HEK293T (cell line): Measurements from ENCODE around the gene NFYC.

Experiments
- CTCF ChIA-PET: fragments of 350-600 bp; formaldehyde crosslinking; extraction: SDS; loops from one replicate; lab custom pipeline; 2021; ENCODE audit warnings: antibody characterized with exemption, inconsistent platforms; lab: Yijun Ruan, JAX
- POLR2A ChIA-PET: fragments of 350-600 bp; formaldehyde crosslinking; extraction: SDS; loops from one replicate; lab custom pipeline; 2020; ENCODE audit warnings: antibody characterized with exemption, inconsistent platforms; lab: Yijun Ruan, JAX
- DNase-seq: peaks from one replicate; pipeline ENCODE4 v3.0.0; 2012; ENCODE audit warnings: mixed read lengths; ENCODE audit errors: extremely low spot score
- ARNT ChIP-seq: fragments of 450-650 bp; IDR thresholded peaks from 2 replicates; pipeline ENCODE4 v1.6.1; 2017; ENCODE audit warnings: mild to moderate bottlenecking
- BHLHE40 ChIP-seq: fragments of 450-650 bp; IDR thresholded peaks from 2 replicates; pipeline ENCODE4 v1.6.1; 2016; ENCODE audit warnings: mild to moderate bottlenecking, moderate library complexity, borderline replicate concordance
- CTBP1 ChIP-seq: fragments of 450-650 bp; IDR thresholded peaks from 2 replicates; pipeline ENCODE4 v1.6.1; 2016; ENCODE audit warnings: borderline replicate concordance
- ELF4 ChIP-seq: fragments of 450-650 bp; IDR thresholded peaks from 2 replicates; pipeline ENCODE4 v1.6.1; 2017; ENCODE audit warnings: antibody characterized with exemption
- FOXA1 ChIP-seq: fragments of 450-650 bp; IDR thresholded peaks from 2 replicates; pipeline ENCODE4 v1.6.1; 2016; ENCODE audit warnings: mild to moderate bottlenecking
- FOXK2 ChIP-seq: fragments of 450-650 bp; IDR thresholded peaks from 2 replicates; pipeline ENCODE4 v1.6.1; 2016; ENCODE audit warnings: mild to moderate bottlenecking
- FOXM1 ChIP-seq: fragments of 450-650 bp; IDR thresholded peaks from 2 replicates; pipeline ENCODE4 v1.6.1; 2017; ENCODE audit warnings: mild to moderate bottlenecking, borderline replicate concordance
- HDGF ChIP-seq: fragments of 450-650 bp; IDR thresholded peaks from 2 replicates; pipeline ENCODE4 v1.6.1; 2017; ENCODE audit warnings: antibody characterized with exemption, borderline replicate concordance
- L3MBTL2 ChIP-seq: fragments of 450-650 bp; conservative IDR thresholded peaks from 2 replicates; pipeline ENCODE4 v1.6.1; 2016; ENCODE audit warnings: mild to moderate bottlenecking
- LEF1 ChIP-seq: fragments of 450-650 bp; IDR thresholded peaks from 2 replicates; pipeline ENCODE4 v1.6.1; 2017; ENCODE audit warnings: mild to moderate bottlenecking, borderline replicate concordance
- NFRKB ChIP-seq: fragments of 450-650 bp; IDR thresholded peaks from 2 replicates; pipeline ENCODE4 v1.6.1; 2016; ENCODE audit warnings: mild to moderate bottlenecking, moderate library complexity
- PKNOX1 ChIP-seq: fragments of 450-650 bp; IDR thresholded peaks from 2 replicates; pipeline ENCODE4 v1.6.1; 2016
- SP1 ChIP-seq: fragments of 450-650 bp; IDR thresholded peaks from 2 replicates; pipeline ENCODE4 v1.6.1; 2017
- SUZ12 ChIP-seq: fragments of 450-650 bp; IDR thresholded peaks from 2 replicates; pipeline ENCODE4 v1.6.1; 2016; ENCODE audit warnings: mild to moderate bottlenecking
- TARDBP ChIP-seq: fragments of 450-650 bp; IDR thresholded peaks from 2 replicates; pipeline ENCODE4 v1.6.1; 2016
- ZNF384 ChIP-seq: fragments of 450-650 bp; IDR thresholded peaks from 2 replicates; pipeline ENCODE4 v1.6.1; 2016

NFYC gene

GRCh38 chr1:40734882-40735628, 43.6 kb downstream of the NFYC start:
- POLR2A ChIA-PET: interaction anchor here (0.6 to 0.7 kb wide), 2 partner anchors 44 to 1701 kb away, joined by 3 read pairs; no protein-coding TSS in a partner anchor
- TF ChIP-seq PKNOX1: no peak
- TF ChIP-seq ELF4: no peak
- TF ChIP-seq ARNT: no peak
- no peak for TF ChIP-seq FOXK2
- no peak for TF ChIP-seq L3MBTL2
- TF ChIP-seq SUZ12: no peak
- no peak for TF ChIP-seq FOXA1
- no peak for TF ChIP-seq HDGF
- no peak for TF ChIP-seq ZNF384
- TF ChIP-seq NFRKB: no peak
- no peak for TF ChIP-seq LEF1
- no peak for TF ChIP-seq BHLHE40
- DNase-seq: no peak
- CTCF ChIA-PET: interaction anchor here (1.2 kb wide), 1 partner anchor 12 kb away, joined by 4 read pairs; no protein-coding TSS in a partner anchor

GRCh38 chr1:40736085-40736531, 44.6 kb downstream of the NFYC start:
- no peak for DNase-seq
- ChIA-PET POLR2A (interaction anchor here (0.9 kb wide), 1 partner anchor 45 kb away, joined by 3 read pairs; the partner anchor contains the start of gene NFYC), CTCF (no interaction called here)
- no peak for TF ChIP-seq TARDBP
- TF ChIP-seq SP1: no peak
- TF ChIP-seq ZNF384: no peak
- TF ChIP-seq ELF4: no peak
- TF ChIP-seq BHLHE40: no peak
- no peak for TF ChIP-seq NFRKB
- no peak for TF ChIP-seq HDGF
- no peak for TF ChIP-seq SUZ12
- no peak for TF ChIP-seq PKNOX1
- no peak for TF ChIP-seq L3MBTL2
- TF ChIP-seq FOXM1: no peak
- no peak for TF ChIP-seq FOXA1
- TF ChIP-seq CTBP1: no peak
- TF ChIP-seq ARNT: no peak
- TF ChIP-seq LEF1: no peak
- TF ChIP-seq FOXK2: no peak

- TF ChIP-seq L3MBTL2: no peak
- TF ChIP-seq BHLHE40: no peak
- no peak for TF ChIP-seq ELF4
- no peak for TF ChIP-seq HDGF
- TF ChIP-seq NFRKB: no peak
- no peak for TF ChIP-seq FOXK2
- TF ChIP-seq TARDBP: no peak
- no peak for TF ChIP-seq LEF1
- no peak for TF ChIP-seq SUZ12
- TF ChIP-seq FOXM1: no peak
- TF ChIP-seq SP1: no peak
- TF ChIP-seq ZNF384: no peak
- ChIA-PET POLR2A (interaction anchor here (1.1 kb wide), 2 partner anchors 16 to 47 kb away, joined by 3 read pairs; partner anchors contain the start of gene NFYC), CTCF (interaction anchor here (0.7 kb wide), 1 partner anchor 33 kb away, joined by 3 read pairs; no protein-coding TSS in a partner anchor)
- no peak for DNase-seq
These were observed 47.3 kb downstream of the NFYC start for GRCh38 chr1:40738831-40739230.

- POLR2A ChIA-PET: interaction anchor here (1.1 kb wide), 1 partner anchor 48 kb away, joined by 3 read pairs; the partner anchor contains the start of gene NFYC
- no peak for DNase-seq
- CTCF ChIA-PET: interaction anchor here (0.7 kb wide), 1 partner anchor 33 kb away, joined by 3 read pairs; no protein-coding TSS in a partner anchor
- TF ChIP-seq ARNT (no peak), HDGF (no peak), TARDBP (no peak), SP1 (no peak), BHLHE40 (no peak), FOXM1 (no peak), FOXK2 (no peak), PKNOX1 (no peak)
These were observed 48.0 kb downstream of the NFYC start for GRCh38 chr1:40739455-40740008.

GRCh38 chr1:40740039-40740996, 48.8 kb downstream of the NFYC start:
- POLR2A ChIA-PET: no interaction called here
- CTCF ChIA-PET: no interaction called here
- no peak for DNase-seq
- TF ChIP-seq LEF1 (no peak), ELF4 (no peak), TARDBP (no peak), ZNF384 (no peak), CTBP1 (no peak)
